GM19239 (cell line): Measurements from ENCODE around the gene EPHA4.

ENCODE experiments used
- DNase-seq: peaks from one replicate; pipeline ENCODE4 v3.0.0; 2011; ENCODE audit warnings: low spot score; ENCODE audit not compliant: insufficient read length
- FAIRE-seq: peaks from 2 replicates; lab custom pipeline; 2011; peaks lifted over from hg19 to GRCh38; lab: Jason Lieb, UNC

EPHA4 gene

GRCh38 chr2:221449406-221449805, 122.7 kb downstream of the EPHA4 start:
- DNase-seq (no peak), FAIRE-seq (no peak)

GRCh38 chr2:221448844-221449390, 123.2 kb downstream of the EPHA4 start:
- FAIRE-seq (no peak), DNase-seq (no peak)

GRCh38 chr2:221448057-221448843, 123.9 kb downstream of the EPHA4 start:
- no peak for FAIRE-seq

GRCh38 chr2:221447310-221447709, 124.8 kb downstream of the EPHA4 start:
- FAIRE-seq = no peak

More at GRCh38 chr2:221448057-221448843, 123.9 kb downstream of the EPHA4 start:
- no peak for DNase-seq

GRCh38 chr2:221446140-221446539, 126.0 kb downstream of the EPHA4 start:
- DNase-seq = no peak
- FAIRE-seq = no peak

More at GRCh38 chr2:221447310-221447709, 124.8 kb downstream of the EPHA4 start:
- no peak for DNase-seq

- DNase-seq (no peak), FAIRE-seq (no peak)
Observed at GRCh38 chr2:221444106-221444505, 128.0 kb downstream of the EPHA4 start.

GRCh38 chr2:221443645-221444044, 128.5 kb downstream of the EPHA4 start:
- FAIRE-seq (no peak), DNase-seq (no peak)

GRCh38 chr2:221442128-221442527, 130.0 kb downstream of the EPHA4 start:
- FAIRE-seq = no peak
- DNase-seq = no peak

GRCh38 chr2:221439761-221440479, 132.2 kb downstream of the EPHA4 start:
- DNase-seq (no peak), FAIRE-seq (no peak)

GRCh38 chr2:221437056-221437455, 135.0 kb downstream of the EPHA4 start:
- DNase-seq = no peak
- no peak for FAIRE-seq

- no peak for FAIRE-seq
- DNase-seq = no peak
Observed at GRCh38 chr2:221435171-221435570, 136.9 kb downstream of the EPHA4 start.

- DNase-seq = no peak
- no peak for FAIRE-seq
Observed at GRCh38 chr2:221434142-221434541, 138.0 kb downstream of the EPHA4 start.

GRCh38 chr2:221431477-221431876, 140.6 kb downstream of the EPHA4 start:
- FAIRE-seq (no peak), DNase-seq (no peak)

GRCh38 chr2:221429741-221430491, 142.2 kb downstream of the EPHA4 start:
- FAIRE-seq = no peak
- DNase-seq = no peak

- FAIRE-seq = no peak
- DNase-seq = no peak
Observed at GRCh38 chr2:221428896-221429295, 143.2 kb downstream of the EPHA4 start.

GRCh38 chr2:221426929-221427328, 145.2 kb downstream of the EPHA4 start:
- DNase-seq (no peak), FAIRE-seq (no peak)

- FAIRE-seq = no peak
Observed at GRCh38 chr2:221425891-221426290, 146.2 kb downstream of the EPHA4 start.

GRCh38 chr2:221425353-221425752, 146.8 kb downstream of the EPHA4 start:
- no peak for FAIRE-seq

More at GRCh38 chr2:221425891-221426290, 146.2 kb downstream of the EPHA4 start:
- DNase-seq = no peak

GRCh38 chr2:221423210-221423804, 148.8 kb downstream of the EPHA4 start:
- no peak for FAIRE-seq
- no peak for DNase-seq

More at GRCh38 chr2:221425353-221425752, 146.8 kb downstream of the EPHA4 start:
- DNase-seq = no peak
